HepG2 (cell line): Measurements from ENCODE around the gene TCF25. TPM values are rescaled to one million over a fixed set of nuclear protein-coding genes. Genes with fewer than 3 reads are reported as not detected.

Experiments used
- ATF6 ChIP-seq: sonication (generic); formaldehyde crosslinking; conservative IDR thresholded peaks from 2 replicates; pipeline ENCODE4 v1.4.0; 2020; ENCODE audit warnings: missing genetic modification reagents
- GATAD2A ChIP-seq: IDR thresholded peaks from 2 replicates; pipeline ENCODE4 v1.6.1; 2016
- HINFP ChIP-seq: sonication (generic); formaldehyde crosslinking; IDR thresholded peaks from 2 replicates; pipeline ENCODE4 v1.4.0; 2020; ENCODE audit warnings: low read depth, mild to moderate bottlenecking, missing genetic modification reagents
- HNRNPH1 ChIP-seq: fragments of 200-400 bp; formaldehyde crosslinking; optimal IDR thresholded peaks from 2 replicates; pipeline ENCODE3; 2017; ENCODE audit warnings: mild to moderate bottlenecking, low read depth, low read length
- KAT7 ChIP-seq: IDR thresholded peaks from 2 replicates; pipeline ENCODE4 v1.6.1; 2018; ENCODE audit warnings: borderline replicate concordance, missing compliant biosample characterization
- NFRKB ChIP-seq: fragments of 450-650 bp; IDR thresholded peaks from 2 replicates; pipeline ENCODE4 v1.6.1; 2017
- NRL ChIP-seq: sonication (generic); formaldehyde crosslinking; IDR thresholded peaks from 2 replicates; pipeline ENCODE4 v1.5.0; 2020; ENCODE audit warnings: missing genetic modification reagents, mild to moderate bottlenecking, moderate library complexity, borderline replicate concordance
- POLR2A ChIP-seq, 2 experiments: IDR thresholded peaks; 2 replicates each; pipeline ENCODE4 v1.6.1; 2011; ENCODE audit warnings: low read depth in 2 of 2, low read length in 2 of 2, mild to moderate bottlenecking in 1 of 2, moderate library complexity in 1 of 2; ENCODE audit not compliant: insufficient read depth in 1 of 2
- RXRB ChIP-seq: IDR thresholded peaks from 2 replicates; pipeline ENCODE4 v1.6.1; 2016; ENCODE audit warnings: borderline replicate concordance, missing genetic modification reagents, missing compliant biosample characterization
- SSRP1 ChIP-seq: IDR thresholded peaks from 2 replicates; pipeline ENCODE4 v1.6.1; 2016; ENCODE audit warnings: control low read depth
- THRA ChIP-seq: sonication (generic); formaldehyde crosslinking; IDR thresholded peaks from 2 replicates; pipeline ENCODE4 v1.4.0; 2020; ENCODE audit warnings: missing genetic modification reagents, borderline replicate concordance
- ZBTB40 ChIP-seq, 2 experiments: fragments of 450-650 bp in 1 of 2; sonication (generic) in 1 of 2; formaldehyde crosslinking in 1 of 2; IDR thresholded peaks; 2 replicates each; pipeline versions ENCODE4 v1.6.1 to v1.8.0; 2016 to 2022; ENCODE audit warnings: antibody characterized with exemption in 1 of 2, mild to moderate bottlenecking in 1 of 2, missing genetic modification reagents in 1 of 2
- ZNF20 ChIP-seq: sonication (generic); formaldehyde crosslinking; IDR thresholded peaks from 2 replicates; pipeline ENCODE4 v1.4.0; 2020; ENCODE audit warnings: mild to moderate bottlenecking, moderate library complexity, missing genetic modification reagents
- ZNF232 ChIP-seq: sonication (generic); formaldehyde crosslinking; IDR thresholded peaks from 2 replicates; pipeline ENCODE4 v1.4.0; 2020; ENCODE audit warnings: missing genetic modification reagents, borderline replicate concordance
- ZNF274 ChIP-seq: sonication (generic); formaldehyde crosslinking; IDR thresholded peaks from 2 replicates; pipeline ENCODE4 v1.5.1; 2020; ENCODE audit warnings: mild to moderate bottlenecking, missing genetic modification reagents
- ZNF333 ChIP-seq: sonication (generic); formaldehyde crosslinking; IDR thresholded peaks from 2 replicates; pipeline ENCODE4 v1.4.0; 2020; ENCODE audit warnings: mild to moderate bottlenecking, missing genetic modification reagents, borderline replicate concordance
- polyA plus RNA-seq, 8 experiments: library from polyadenylated mRNA; depleted of rRNA in 3 of 8; stranded (reverse) in 7 of 8; unstranded in 1 of 8; fragments of >200 nt; fragmentation: Illumina TruSeq in 4 of 8; extraction: Trizol in 4 of 8; gene quantifications; 2 replicates each; pipeline versions ENCODE4 v1.2.1 to v1.2.3, GENCODE V29; 2011 to 2016; ENCODE audit warnings: low read depth in 4 of 8, missing spikeins in 1 of 8, mixed read lengths in 1 of 8; ENCODE audit not compliant: insufficient read depth in 1 of 8
- total RNA-seq, 5 experiments: library from RNA; depleted of rRNA; stranded (reverse); fragments of >200 nt; fragmentation: Illumina TruSeq; extraction: Trizol; gene quantifications; 2 replicates each; pipeline ENCODE4 v1.2.3, GENCODE V29; 2016; ENCODE audit warnings: low read depth in 1 of 5

The TCF25 gene
- total and polyA plus RNA-seq, 2 of the 13 experiments (the other 11 are each of a cell fraction or from before 2014, with no cell fraction given) = 138 to 206 TPM

GRCh38 chr16:89917773-89918452, 44.5 kb downstream of the TCF25 start (continued):
- TF ChIP-seq ZBTB40 (IDR thresholded peaks at IDR 0.05) = no peak
- TF ChIP-seq ZBTB40 (CRISPR knock-in tag; IDR thresholded peaks at IDR 0.05) = peak; percentile 89
- TF ChIP-seq SSRP1 (CRISPR knock-in tag) = peak; percentile 81; the same call in 1 of the 2 replicates
- TF ChIP-seq GATAD2A (CRISPR knock-in tag) = peak; percentile 91
- no peak; the same call in 1 of the 2 replicates for TF ChIP-seq ZNF333 (CRISPR knock-in tag)
- peak; percentile 99 for TF ChIP-seq ZNF274 (CRISPR knock-in tag)
- TF ChIP-seq NFRKB = no peak
- peak; percentile 96 for TF ChIP-seq HINFP (CRISPR knock-in tag)
- TF ChIP-seq ATF6 = peak; percentile 97
- no peak; a peak in 1 of 4 replicates for TF ChIP-seq POLR2A (IDR thresholded peaks at IDR 0.05; ENCODE audit: insufficient read depth in 1 of 2, low read depth in 2 of 2, low read length in 2 of 2)
- TF ChIP-seq HNRNPH1 = peak; percentile 48
- TF ChIP-seq KAT7 (CRISPR knock-in tag) = peak; percentile 74; the same call in 1 of the 2 replicates
- peak; percentile 97 for TF ChIP-seq ZNF232 (CRISPR knock-in tag)
- TF ChIP-seq RXRB (CRISPR knock-in tag) = peak; percentile 97
- TF ChIP-seq THRA (CRISPR knock-in tag) = peak; percentile 97
- no peak for TF ChIP-seq ZNF20 (CRISPR knock-in tag)
- TF ChIP-seq NRL = peak; percentile 98
